DMS 273 treated with DMSO at 0.1 percent for 48 hours (cell line): Measurements from ENCODE around the gene CAMK2B.

Source experiments
- DNase-seq: peaks from one replicate; lab custom pipeline; 2025; lab: John Stamatoyannopoulos, UW

The CAMK2B gene

DNA sequence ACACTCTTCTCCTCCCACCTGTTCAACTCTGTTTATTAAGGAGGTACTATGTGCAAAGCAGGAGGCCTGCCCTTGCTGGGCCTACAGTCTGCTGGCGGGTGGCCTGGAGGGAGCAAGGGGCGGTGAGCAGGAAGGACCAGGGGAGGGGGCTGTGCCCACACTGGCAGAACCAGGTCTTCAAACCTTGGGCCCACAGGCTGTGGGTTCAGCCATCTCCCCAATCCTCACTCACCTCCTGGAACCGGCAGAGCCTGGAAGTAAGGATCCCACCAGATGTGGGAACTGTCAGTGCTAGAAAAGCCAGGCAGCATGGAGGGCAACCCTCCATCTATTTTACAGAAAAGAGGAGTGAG is 50.8 kb downstream of the CAMK2B start:
- no peak for DNase-seq

DNA sequence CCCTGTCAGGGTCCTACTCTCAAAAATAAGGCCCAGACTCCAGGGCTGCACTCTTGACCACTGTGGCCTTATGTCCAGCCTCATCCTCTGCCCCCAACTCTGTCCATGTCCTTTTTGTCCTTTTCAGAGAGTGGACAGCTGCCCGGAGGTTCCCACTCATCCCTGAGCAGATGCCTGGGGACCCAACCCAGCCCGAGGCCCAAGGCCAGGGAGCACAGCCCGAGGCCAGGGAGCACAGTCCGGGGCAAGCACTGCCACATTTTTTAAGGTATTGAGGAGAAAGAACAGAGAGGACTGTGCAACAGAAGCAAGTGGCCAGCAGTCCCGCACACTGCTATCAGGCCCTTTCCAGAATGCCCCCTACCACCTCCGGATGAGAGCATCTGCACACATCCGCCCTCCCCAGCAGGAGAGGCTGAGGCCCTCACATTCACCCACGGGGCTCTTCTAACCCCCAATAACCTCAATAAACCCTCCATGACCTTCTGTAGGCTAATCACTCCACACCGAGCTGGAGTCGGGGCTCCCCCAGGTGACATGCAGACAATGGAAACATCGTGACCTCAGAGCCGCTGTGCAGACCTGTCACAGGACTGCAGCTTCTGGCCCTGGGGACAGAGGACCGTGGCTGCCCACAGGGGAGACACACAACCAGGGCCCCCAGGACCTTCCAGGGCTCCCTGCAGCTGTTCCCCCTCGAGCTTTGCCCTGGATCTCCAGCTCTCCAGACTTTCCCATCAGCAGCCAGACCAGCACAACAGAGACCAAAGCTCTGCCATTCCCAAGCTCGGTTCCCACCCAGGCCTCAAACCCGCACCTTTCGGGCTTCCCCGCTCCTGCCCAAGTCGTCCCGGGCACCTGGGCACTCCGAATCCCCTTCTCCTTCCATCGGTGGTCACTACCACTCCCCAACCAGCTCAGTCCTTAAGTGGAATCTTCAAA is 51.4 kb downstream of the CAMK2B start:
- no peak for DNase-seq

DNA sequence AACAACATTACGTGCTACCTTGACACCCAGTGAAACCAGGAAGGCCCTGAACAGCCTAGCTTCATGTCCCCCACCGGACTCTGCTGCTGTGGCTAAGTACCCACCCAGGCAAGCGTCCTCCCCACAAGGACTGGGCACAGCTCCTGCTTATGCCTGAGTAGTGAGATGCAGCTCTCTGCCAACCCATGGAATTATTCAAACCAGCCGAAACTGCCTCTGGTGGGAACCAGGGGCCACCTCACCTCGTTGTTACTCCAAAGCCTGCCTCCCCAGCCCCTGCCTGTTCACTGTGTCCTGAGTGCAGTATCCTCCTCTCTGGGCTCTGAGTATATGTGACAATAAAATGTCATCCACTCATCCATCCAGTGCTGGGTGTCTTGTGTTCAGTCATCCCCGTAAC is 52.4 kb downstream of the CAMK2B start:
- no peak for DNase-seq

DNA sequence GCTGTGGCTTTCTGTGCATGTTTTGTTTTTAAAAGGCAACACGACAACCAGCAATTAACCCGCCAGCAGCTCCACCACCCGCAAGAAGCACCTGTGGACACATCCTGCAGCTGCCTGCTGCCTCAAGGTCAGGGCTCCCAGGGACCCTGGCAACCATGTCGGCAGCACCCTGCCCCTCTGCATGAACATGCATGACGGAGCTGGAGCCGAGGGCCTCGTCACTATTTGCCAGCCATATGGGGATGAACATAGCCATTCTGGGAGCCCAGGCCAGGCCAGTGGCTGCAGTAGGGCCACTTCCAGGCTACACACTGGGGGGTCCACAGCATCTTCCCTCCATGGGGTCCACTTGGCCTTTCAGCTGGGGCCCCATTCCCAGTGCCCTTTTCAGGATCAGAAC is 52.9 kb downstream of the CAMK2B start:
- DNase-seq, result no peak

DNA sequence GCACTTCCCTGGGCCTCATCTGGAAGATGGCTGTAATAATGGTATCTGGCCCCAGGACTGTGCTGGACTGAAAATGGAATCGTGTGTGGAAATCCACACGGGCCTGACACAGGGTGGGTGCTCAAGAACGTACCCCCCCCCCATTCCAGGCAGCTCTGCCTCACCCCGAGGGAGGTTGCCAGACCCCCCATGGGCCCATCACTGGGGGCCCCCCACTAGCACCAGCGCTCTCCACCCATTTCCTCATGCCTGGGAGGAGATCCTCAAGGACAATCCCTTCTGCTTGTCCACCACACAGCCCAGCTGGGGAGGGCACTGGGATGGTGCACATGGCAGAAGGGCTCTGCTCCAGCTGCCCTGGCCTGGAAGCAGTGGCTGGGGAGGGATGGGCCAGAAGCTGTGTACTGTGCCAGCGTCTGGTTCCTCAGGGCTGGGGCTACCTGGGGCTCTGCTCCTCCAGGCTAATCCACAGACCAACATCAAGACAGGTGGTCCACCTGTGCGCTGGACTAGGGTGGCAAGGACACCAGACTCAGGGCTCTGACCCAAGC is 55.4 kb downstream of the CAMK2B start:
- DNase-seq, result no peak

DNA sequence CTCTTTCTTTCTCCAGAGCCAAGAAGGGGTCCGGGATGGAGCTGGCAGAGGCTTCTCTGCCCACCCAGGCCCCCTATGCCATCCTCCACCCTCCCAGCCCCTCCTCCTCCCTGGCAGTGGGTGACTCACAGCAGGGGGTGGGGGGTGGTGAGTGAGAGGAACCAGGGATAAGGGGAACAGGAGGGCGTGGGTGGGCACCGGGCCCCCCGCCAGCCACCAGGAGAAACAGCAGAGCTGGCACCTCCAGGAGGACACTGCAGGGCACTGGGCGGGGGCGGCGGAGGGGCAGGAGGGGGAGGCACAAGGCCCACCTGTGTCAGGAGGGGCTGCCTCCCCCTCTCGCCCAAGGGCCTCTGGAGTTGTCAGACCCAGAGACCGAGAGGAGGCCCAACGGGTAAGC is 56.0 kb downstream of the CAMK2B start:
- no peak for DNase-seq

DNA sequence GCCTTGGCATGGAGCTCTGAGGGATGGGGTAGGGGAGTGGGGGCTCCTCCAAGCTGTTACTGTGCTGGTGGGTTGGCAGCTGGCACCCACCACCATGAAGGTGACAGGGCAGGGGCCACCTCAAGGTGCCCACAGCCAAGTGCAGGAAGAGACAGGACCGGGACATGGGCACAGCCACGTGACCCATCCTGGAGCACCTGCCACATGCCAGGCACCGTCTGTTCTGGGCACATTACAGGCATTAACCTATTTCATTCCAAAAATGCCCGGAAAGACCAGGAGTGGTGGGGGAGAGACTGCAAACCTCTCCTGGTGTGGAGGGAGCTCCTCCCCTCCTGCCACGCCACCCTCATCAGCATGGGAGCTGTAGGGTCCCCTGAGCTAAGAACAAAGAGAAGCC is 56.7 kb downstream of the CAMK2B start:
- no peak for DNase-seq

DNA sequence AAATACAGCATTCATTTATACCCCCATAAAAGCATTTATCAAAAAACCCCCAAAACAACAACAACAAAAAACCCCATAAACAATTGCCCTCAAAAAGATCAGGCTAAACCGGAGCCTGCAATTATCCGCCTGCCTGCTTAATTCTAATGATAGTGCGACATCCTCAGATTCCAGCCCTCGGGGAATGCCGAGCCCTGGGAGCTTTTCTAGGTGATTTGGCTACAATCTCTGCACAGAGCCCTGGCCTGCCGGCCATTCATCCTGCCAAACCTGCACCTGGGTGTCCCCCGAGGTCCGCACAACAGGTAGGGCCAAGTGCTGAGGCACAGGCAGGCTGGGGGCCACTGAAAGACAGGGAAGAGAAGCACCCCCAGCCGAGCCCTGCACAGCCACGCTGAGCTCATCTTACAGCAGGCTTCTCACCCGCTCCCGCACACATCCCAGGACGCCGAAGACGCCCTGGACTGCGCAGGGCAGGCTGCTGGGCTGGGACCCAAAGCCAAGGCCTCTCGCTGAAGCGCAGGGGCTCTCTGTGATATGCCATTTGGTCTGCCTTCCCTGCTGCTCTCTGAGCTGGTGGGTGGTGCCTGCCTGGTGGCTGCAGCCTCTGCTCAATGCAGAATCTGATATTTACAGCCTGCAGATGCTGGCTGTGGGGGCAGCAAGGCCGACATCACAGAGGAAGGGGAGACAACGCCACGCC is 57.5 kb downstream of the CAMK2B start:
- peak; percentile 30 for DNase-seq

DNA sequence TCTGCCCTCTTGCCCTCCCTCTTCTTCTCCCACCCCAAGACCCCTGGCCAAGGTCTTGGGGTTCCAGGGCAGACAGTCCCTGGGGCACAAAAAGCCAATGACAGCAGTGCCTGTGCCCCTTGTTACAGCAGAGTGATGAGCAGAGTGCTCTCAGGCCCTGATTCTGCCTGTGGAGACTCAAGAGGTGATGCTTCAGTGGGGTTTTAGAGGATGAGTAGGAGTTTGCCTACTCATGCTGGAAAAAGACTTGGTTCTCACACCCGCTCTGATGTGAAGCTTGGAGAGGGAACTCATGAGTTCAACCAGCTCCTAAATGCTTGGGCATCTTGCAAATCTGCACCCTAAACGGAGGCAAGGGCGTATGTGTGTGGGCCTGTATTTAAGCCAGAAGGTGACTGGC is 58.2 kb downstream of the CAMK2B start:
- no peak for DNase-seq

DNA sequence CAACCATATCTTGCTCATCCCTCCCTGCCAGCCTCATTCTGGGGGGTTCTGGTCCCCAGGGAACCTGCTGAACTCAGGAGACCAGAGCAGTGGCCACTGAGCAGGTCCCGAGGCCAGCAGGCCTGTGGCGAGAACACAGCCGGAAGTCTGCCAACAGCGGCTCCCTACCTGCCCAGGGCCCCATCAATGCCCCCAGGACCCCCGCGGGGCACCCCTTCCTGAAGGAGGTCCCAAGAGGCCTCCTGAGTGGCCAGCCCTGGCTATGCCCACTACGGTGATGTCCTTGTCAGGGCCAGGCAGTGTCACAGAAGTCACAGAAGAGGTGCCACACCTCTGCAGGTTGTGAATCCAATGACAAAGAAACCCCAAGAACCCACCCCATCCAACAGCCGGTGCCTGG is 58.9 kb downstream of the CAMK2B start:
- no peak for DNase-seq

DNA sequence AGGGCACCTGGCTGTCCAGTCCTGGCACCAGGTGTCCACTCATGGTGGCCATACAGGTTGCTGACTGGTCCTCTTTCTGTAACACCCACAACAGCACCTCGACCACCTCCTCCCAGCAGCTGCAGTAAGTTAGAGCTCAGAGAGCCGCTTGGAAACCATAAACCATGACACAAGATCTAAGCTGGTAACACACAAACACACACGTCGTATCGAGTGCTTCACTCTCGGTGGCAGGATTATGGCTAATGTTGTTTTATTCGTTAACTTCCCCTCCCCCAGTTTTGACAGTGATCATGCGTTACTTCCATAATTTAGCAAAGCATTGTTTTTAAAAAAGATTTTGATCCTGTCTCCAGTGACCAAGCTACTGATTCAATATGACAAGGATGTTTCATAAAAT is 59.7 kb downstream of the CAMK2B start:
- DNase-seq, result no peak

DNA sequence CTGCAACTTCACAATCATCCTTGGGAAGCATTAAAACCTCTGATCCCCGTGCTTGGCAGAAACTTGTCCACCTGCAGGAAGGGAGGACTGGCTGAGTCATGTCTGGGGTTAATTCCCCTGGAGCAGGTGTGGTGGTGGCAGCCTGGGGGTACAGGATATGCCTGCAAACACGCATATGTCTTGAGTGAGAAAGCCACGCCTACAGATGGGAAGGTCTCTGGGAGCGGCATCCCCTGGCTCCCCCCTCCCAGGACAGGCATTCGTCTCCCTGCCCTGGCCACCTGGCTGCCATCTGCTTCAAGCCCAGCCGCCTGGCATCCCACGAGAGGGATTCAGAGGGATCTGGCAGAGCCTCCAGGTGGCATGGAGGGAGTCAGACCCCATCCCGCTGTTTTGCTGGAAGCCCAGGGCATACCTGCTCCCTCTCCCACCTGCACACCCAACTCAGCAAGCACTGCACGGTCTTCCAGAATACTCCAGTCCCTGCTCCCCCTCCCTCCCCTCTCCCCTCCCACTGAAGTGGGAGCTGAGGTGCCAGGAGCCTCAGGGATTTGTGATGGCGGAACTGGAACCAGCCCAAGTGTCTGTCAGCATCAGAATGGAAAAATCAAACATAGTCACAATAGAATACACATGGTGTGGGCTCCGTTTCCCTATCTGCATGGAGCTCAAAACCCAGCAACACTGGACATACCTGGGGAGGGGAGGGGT is 61.0 kb downstream of the CAMK2B start:
- DNase-seq, result peak; percentile 95

DNA sequence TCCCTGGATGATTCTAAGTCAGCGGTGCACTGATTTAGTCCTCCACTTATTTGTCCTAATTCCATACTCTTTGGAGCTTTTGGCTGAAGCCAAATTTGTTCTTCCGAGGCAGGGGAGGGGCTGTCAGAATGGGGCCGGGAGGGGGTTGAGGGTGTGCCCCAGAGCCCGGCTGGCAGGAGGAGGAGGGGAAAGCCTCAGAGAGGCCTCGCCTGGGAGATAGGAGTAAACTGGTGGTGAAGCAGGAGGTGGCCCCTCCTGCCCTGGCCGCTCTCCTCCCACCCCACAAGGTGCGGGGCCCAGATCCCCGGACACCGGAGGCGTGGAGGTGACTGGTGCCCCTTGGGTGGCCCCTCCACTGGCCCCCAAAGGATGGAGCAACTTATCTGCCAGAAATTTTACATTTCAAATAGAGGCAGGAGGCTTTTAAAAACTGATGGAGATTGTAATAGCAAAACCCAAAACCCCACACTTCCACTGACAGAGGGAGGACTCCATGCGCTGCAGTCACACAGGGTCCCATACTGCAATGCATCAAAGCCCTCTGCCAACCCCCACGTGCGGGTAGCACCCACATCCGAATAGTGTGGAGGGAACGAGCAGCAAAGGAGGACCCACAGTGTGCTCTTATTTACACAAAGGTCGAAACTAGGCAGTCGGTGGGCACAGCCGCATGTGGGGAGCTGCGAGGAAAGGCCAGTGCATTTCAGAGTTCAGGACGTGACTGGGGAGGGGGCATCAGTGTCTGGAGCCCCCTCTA is 61.9 kb downstream of the CAMK2B start:
- no peak for DNase-seq

DNA sequence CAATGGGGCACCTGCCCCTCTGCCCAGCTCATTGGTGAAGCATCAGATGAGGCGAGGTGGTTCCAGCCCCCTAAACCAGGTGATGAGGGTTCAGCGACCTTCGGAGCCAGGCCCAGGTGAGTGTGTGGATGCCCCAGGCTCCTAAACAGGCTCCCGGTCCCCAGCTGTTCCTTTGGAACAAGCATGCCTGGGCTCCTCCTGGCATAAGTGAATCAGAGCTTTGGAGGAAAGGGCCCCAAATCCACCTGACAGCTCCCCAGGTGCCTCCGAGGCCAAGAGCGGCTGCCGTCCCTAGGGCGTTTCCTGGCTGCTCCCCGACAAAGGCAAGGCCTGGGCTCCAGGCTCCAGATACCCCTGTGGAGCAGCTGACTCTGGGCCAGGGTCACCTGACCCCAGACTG is 63.4 kb downstream of the CAMK2B start:
- no peak for DNase-seq

DNA sequence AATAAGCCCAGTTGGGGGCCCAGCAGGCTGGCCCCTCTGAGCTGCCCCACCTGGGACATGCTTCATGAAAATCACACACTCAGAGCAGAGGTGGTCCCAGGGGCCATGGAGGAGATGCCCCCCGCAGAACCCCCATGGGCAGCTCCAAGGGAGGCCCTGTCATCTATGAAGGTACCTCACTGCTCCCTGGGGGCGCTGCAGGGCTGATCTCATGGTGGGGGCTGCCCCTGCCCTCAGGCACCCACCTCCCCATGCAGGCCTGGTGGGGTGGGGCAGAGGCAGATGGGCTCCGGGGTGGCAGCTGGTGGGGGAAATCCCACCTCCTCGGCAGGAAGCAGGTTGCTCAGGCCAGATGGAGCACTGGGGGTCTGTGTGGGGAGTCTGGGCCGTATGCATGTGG is 64.2 kb downstream of the CAMK2B start:
- DNase-seq, result peak; percentile 52

DNA sequence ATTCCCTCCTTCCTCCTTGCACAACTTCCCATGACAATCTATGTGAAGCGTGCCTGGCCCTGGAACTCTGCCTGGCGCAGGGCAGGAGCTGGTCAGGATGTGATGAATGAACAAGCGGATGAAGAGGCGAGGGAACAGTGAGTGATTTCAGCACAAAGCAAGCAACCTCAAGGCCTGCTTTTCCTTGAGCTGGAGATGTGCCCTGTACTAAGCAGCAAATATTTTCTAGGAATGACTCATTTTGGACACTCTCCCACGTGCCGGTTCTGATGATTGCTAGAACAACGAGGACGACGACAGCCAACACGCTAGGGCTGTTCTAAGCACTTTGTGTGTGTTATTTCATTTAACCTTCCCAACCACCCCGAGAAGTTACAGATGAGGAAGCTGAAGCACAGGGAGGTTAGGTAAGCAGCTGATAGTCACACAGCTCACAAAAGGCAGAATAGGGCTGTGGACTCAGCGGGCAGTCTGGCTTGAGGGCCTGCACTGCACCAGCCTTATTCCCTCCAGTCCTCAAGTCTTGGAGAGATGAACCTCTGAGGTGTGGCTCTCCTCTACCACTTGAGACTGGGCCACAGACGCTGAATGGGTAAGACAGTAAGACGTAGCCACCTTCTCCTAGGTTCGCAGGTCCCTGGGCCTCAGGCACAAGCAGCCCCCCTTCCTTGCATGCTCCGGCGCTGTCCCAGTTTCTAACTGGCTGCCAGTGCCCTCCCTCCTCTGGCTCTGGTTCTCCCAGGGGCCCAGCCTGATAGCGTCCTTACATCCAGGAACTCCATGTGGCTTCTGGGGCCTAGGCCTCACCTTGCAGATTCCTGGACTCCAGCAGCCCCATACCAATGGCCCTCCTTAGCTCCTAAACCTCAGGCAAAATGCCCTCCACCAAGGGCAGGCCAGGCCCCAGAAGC is 65.6 kb downstream of the CAMK2B start:
- DNase-seq, result no peak

DNA sequence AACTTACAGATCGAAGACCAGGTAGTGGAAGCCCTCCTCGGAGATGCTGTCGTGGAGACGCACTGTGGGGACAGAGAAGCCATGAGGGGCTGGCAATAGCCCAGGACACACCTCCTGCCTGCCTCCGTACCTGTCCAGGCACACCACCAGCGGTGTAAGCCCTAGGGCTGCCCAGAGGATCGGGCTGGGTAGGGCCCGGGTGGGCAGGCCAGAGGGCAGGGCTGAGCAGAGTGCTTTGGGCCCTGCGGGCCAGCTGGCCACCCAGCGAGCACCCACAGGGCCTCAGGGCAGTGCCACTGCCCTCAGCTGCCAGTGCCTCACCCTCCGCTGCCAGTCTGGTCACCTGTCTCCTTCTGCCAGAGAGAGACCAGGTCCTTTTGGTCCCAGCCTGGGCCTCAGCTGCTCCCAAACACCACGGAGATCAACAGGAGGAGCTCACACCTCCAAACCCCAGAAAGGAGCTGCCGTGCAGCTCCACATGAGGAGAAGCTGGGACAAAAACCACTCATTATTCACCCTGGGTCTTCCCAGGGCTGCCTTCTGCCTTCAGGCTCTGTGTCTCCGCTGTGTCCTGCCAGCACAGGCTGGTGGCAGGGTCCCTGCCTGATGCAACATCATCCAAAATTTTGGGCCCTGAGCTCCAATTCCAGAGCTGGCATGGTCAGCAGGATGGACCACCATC is 66.4 kb downstream of the CAMK2B start:
- no peak for DNase-seq

DNA sequence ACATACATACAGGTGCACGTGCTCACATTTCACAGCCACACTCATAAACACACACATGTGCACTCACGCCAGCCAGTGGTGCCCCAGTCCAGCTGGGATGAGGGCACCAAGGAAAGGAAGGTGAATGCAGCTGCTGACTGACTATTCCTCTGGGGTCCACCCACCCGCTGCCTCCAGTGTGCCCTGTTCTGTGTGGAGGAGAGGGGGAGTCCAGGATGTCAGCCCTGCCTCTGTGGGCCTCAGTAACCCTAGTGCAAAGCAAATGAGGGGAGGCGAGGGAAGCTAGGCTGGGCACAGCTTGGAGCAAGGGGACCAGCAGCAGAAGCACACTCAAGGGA is 67.0 kb downstream of the CAMK2B start:
- no peak for DNase-seq

DNA sequence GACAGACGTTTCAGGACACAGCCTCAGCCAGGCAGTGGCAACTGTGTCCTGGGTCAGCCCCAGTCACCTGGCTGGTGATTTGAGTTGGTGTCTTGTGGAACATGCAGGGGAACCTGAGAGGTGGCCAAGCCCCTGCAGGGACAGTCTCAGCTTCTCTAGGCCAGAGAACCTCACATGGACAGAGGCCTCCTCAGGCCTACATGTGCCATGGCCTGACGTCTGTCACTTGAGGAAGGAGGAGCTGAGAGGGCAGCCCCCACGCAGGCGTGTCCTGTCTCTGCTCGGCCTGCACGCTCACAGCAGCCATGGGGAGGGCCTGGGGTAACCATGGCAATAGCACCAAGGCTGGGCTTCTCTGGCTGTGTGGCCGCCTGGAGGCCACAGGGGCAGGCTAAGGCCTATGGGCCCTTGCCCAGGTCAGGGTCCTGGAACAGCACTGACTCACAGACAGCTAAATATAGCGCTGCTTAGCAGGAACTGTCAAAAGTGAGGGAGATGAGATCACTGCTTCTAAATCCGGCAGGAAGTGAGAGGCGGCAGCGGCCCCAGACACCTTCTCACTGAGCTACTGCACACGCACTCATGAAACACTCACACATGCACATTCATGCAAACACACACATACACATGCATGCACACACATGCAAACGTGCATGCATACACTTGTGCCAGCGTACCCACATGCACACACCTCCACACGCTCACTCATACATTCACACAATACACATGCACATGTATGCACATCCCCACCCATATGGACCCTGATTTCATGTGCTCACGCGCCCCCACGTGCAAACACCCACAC is 67.6 kb downstream of the CAMK2B start:
- no peak for DNase-seq
